Activated CD8-positive, alpha-beta memory T cell treated with anti-CD3 and anti-CD28 coated beads, Interleukin-2, amount 10 ng/mL, durations not matched to agents 7 days and 5 days (primary cell): ENCODE data around the gene CKAP4. TPM values are rescaled to one million over a fixed set of nuclear protein-coding genes. Genes with fewer than 3 reads are reported as not detected.

Experiments used
- ATAC-seq: fragments of 150-1000 bp; cut with Tn5 transposase; one replicate; pipeline ENCODE4 v1.10.0; 2021; ENCODE audit warnings: moderate library complexity
- CTCF ChIA-PET: fragments of 350-600 bp; sonication (Branson Sonifier 250); formaldehyde crosslinking; loops from one replicate; lab custom pipeline; 2021; ENCODE audit warnings: antibody characterized with exemption; lab: Charles Lee
- DNase-seq: peaks from one replicate; pipeline ENCODE4 v3.0.0-alpha.2; 2020
- H3K27ac Mint-ChIP-seq: one replicate; pipeline ENCODE4 v1.8.0; 2021; ENCODE audit warnings: mild to moderate bottlenecking, mixed read lengths
- H3K27me3 Mint-ChIP-seq: one replicate; pipeline ENCODE4 v1.8.0; 2021; ENCODE audit warnings: mixed read lengths
- H3K36me3 Mint-ChIP-seq: one replicate; pipeline ENCODE4 v1.8.0; 2021; ENCODE audit warnings: mild to moderate bottlenecking, mixed read lengths
- H3K4me1 Mint-ChIP-seq: one replicate; pipeline ENCODE4 v1.8.0; 2021; ENCODE audit warnings: mixed read lengths
- H3K4me3 Mint-ChIP-seq: one replicate; pipeline ENCODE4 v1.8.0; 2021; ENCODE audit warnings: mild to moderate bottlenecking, moderate library complexity, mixed read lengths
- H3K9me3 Mint-ChIP-seq: one replicate; pipeline ENCODE4 v1.8.0; 2022; ENCODE audit warnings: low read depth, mixed read lengths
- total RNA-seq, 2 experiments: library from RNA; stranded (reverse); gene quantifications; one replicate each; pipeline ENCODE4 v1.2.3, GENCODE V29; 2021

The CKAP4 gene
- total RNA-seq, 2 experiments from 2014 or later, result 1.1 to 3.7 TPM

GRCh38 chr12:106284358-106285105 is 36.7 kb upstream of the CKAP4 start:
- peak; percentile 27 for ATAC-seq
- H3K9me3 Mint-ChIP-seq, result peaks cover 3% of the 10 kb centered on the region
- no peak overlapping the region for H3K27ac Mint-ChIP-seq
- H3K36me3 Mint-ChIP-seq, result peaks cover 1% of the 10 kb centered on the region
- no peak for DNase-seq
- peaks cover 8% of the 10 kb centered on the region for H3K4me1 Mint-ChIP-seq
- no peak overlapping the region for H3K4me3 Mint-ChIP-seq
- peaks cover 21% of the 10 kb centered on the region for H3K27me3 Mint-ChIP-seq
- CTCF ChIA-PET, result interaction anchor here (0.8 to 9.5 kb wide), 5 partner anchors 9 to 61 kb away, joined by 3 to 129 read pairs (median 5); no protein-coding TSS in a partner anchor

- DNase-seq, result peak; percentile 50
- peaks cover 1% of the 10 kb centered on the region for H3K36me3 Mint-ChIP-seq
- H3K4me3 Mint-ChIP-seq, result no peak overlapping the region
- H3K27ac Mint-ChIP-seq, result no peak overlapping the region
- peak; percentile 70 for ATAC-seq
- H3K9me3 Mint-ChIP-seq, result peaks cover 3% of the 10 kb centered on the region
- H3K27me3 Mint-ChIP-seq, result peaks cover 21% of the 10 kb centered on the region
- H3K4me1 Mint-ChIP-seq, result peaks cover 6% of the 10 kb centered on the region
- CTCF ChIA-PET, result interaction anchor here (0.8 to 9.5 kb wide), 15 partner anchors 9 to 61 kb away, joined by 3 to 129 read pairs (median 5); no protein-coding TSS in a partner anchor
Observed at GRCh38 chr12:106282457-106283097, 34.8 kb upstream of the CKAP4 start.

- H3K36me3 Mint-ChIP-seq, result peaks cover 1% of the 10 kb centered on the region
- CTCF ChIA-PET, result interaction anchor here (1.4 to 9.5 kb wide), 12 partner anchors 8 to 60 kb away, joined by 3 to 129 read pairs (median 6); no protein-coding TSS in a partner anchor
- ATAC-seq (no peak), DNase-seq (no peak)
- peaks cover 6% of the 10 kb centered on the region for H3K4me1 Mint-ChIP-seq
- H3K9me3 Mint-ChIP-seq, result peaks cover 3% of the 10 kb centered on the region
- H3K27me3 Mint-ChIP-seq, result peaks cover 19% of the 10 kb centered on the region
- no peak overlapping the region for H3K27ac Mint-ChIP-seq
- no peak overlapping the region for H3K4me3 Mint-ChIP-seq
Observed at GRCh38 chr12:106281804-106282203, 34.0 kb upstream of the CKAP4 start.

- Mint-ChIP-seq H3K27me3 (peaks cover 19% of the 10 kb centered on the region), H3K9me3 (peaks cover 3% of the 10 kb centered on the region), H3K4me3 (no peak overlapping the region), H3K27ac (no peak overlapping the region), H3K36me3 (peaks cover 1% of the 10 kb centered on the region), H3K4me1 (peaks cover 6% of the 10 kb centered on the region)
- ATAC-seq (no peak), DNase-seq (no peak)
- CTCF ChIA-PET, result interaction anchor here (1.4 to 9.5 kb wide), 10 partner anchors 8 to 57 kb away, joined by 3 to 129 read pairs (median 6); no protein-coding TSS in a partner anchor
Observed at GRCh38 chr12:106281056-106281782, 33.4 kb upstream of the CKAP4 start.

GRCh38 chr12:106280106-106280505 is 32.3 kb upstream of the CKAP4 start:
- Mint-ChIP-seq H3K4me1 (peaks cover 6% of the 10 kb centered on the region), H3K36me3 (peaks cover 1% of the 10 kb centered on the region), H3K27me3 (peaks cover 16% of the 10 kb centered on the region), H3K27ac (no peak overlapping the region), H3K9me3 (peaks cover 3% of the 10 kb centered on the region), H3K4me3 (no peak overlapping the region)
- no peak for ATAC-seq
- CTCF ChIA-PET, result interaction anchor here (1.9 to 9.5 kb wide), 3 partner anchors 13 to 56 kb away, joined by 4 to 129 read pairs (median 9); no protein-coding TSS in a partner anchor
- no peak for DNase-seq

- Mint-ChIP-seq H3K9me3 (no peaks in the 10 kb centered on the region), H3K4me1 (no peaks in the 10 kb centered on the region), H3K4me3 (no peak overlapping the region), H3K27ac (no peak overlapping the region), H3K27me3 (peaks cover 8% of the 10 kb centered on the region), H3K36me3 (no peaks in the 10 kb centered on the region)
- ATAC-seq, result no peak
- CTCF ChIA-PET, result interaction anchor here (1.8 kb wide), 1 partner anchor 8 kb away, joined by 5 read pairs; no protein-coding TSS in a partner anchor
- no peak for DNase-seq
Observed at GRCh38 chr12:106276032-106276740, 28.4 kb upstream of the CKAP4 start.

- Mint-ChIP-seq H3K9me3 (no peaks in the 10 kb centered on the region), H3K4me3 (no peak overlapping the region), H3K27ac (no peak overlapping the region), H3K4me1 (no peaks in the 10 kb centered on the region), H3K36me3 (no peaks in the 10 kb centered on the region), H3K27me3 (peaks cover 13% of the 10 kb centered on the region)
- CTCF ChIA-PET, result interaction anchor here (0.7 to 1.8 kb wide), 3 partner anchors 9 to 52 kb away, joined by 3 to 5 read pairs (median 3); no protein-coding TSS in a partner anchor
- ATAC-seq (no peak), DNase-seq (no peak)
Observed at GRCh38 chr12:106275458-106275857, 27.6 kb upstream of the CKAP4 start.

GRCh38 chr12:106274575-106275121 is 26.8 kb upstream of the CKAP4 start:
- no peak for ATAC-seq
- no peaks in the 10 kb centered on the region for H3K36me3 Mint-ChIP-seq
- no peak overlapping the region for H3K27ac Mint-ChIP-seq
- no peak overlapping the region for H3K4me3 Mint-ChIP-seq
- CTCF ChIA-PET, result interaction anchor here (0.7 to 3.3 kb wide), 5 partner anchors 10 to 51 kb away, joined by 3 to 8 read pairs (median 3); no protein-coding TSS in a partner anchor
- DNase-seq, result no peak
- peaks cover 9% of the 10 kb centered on the region for H3K27me3 Mint-ChIP-seq
- no peaks in the 10 kb centered on the region for H3K9me3 Mint-ChIP-seq
- peaks cover under 1% of the 10 kb centered on the region for H3K4me1 Mint-ChIP-seq

GRCh38 chr12:106274012-106274411 is 26.2 kb upstream of the CKAP4 start:
- no peaks in the 10 kb centered on the region for H3K36me3 Mint-ChIP-seq
- no peak for DNase-seq
- H3K27me3 Mint-ChIP-seq, result peaks cover 9% of the 10 kb centered on the region
- H3K4me1 Mint-ChIP-seq, result peaks cover 7% of the 10 kb centered on the region
- CTCF ChIA-PET, result interaction anchor here (1.0 to 3.3 kb wide), 3 partner anchors 8 to 47 kb away, joined by 3 to 8 read pairs (median 4); no protein-coding TSS in a partner anchor
- no peak overlapping the region for H3K27ac Mint-ChIP-seq
- no peak for ATAC-seq
- H3K4me3 Mint-ChIP-seq, result no peak overlapping the region
- no peaks in the 10 kb centered on the region for H3K9me3 Mint-ChIP-seq

- Mint-ChIP-seq H3K36me3 (no peaks in the 10 kb centered on the region), H3K27ac (no peak overlapping the region), H3K4me1 (peaks cover 12% of the 10 kb centered on the region), H3K27me3 (peaks cover 9% of the 10 kb centered on the region), H3K4me3 (no peak overlapping the region), H3K9me3 (no peaks in the 10 kb centered on the region)
- ATAC-seq (no peak), DNase-seq (no peak)
- CTCF ChIA-PET, result interaction anchor here (1.0 to 3.3 kb wide), 3 partner anchors 9 to 47 kb away, joined by 3 to 8 read pairs (median 4); no protein-coding TSS in a partner anchor
Observed at GRCh38 chr12:106273491-106273890, 25.7 kb upstream of the CKAP4 start.

GRCh38 chr12:106271575-106272505 is 24.0 kb upstream of the CKAP4 start:
- no peaks in the 10 kb centered on the region for H3K9me3 Mint-ChIP-seq
- H3K4me1 Mint-ChIP-seq, result peaks cover 24% of the 10 kb centered on the region
- H3K27me3 Mint-ChIP-seq, result peaks cover 9% of the 10 kb centered on the region
- H3K36me3 Mint-ChIP-seq, result no peaks in the 10 kb centered on the region
- no peak overlapping the region for H3K4me3 Mint-ChIP-seq
- CTCF ChIA-PET, result interaction anchor here (1.4 to 3.3 kb wide), 3 partner anchors 11 to 50 kb away, joined by 3 to 8 read pairs (median 5); no protein-coding TSS in a partner anchor
- no peak for DNase-seq
- no peak for ATAC-seq
- no peak overlapping the region for H3K27ac Mint-ChIP-seq
